GM20000 (cell line): ENCODE data around the gene LY6G5B.
A peak's percentile ranks its signal among the peaks of the same experiment; 100 is the strongest.

Source experiments
- DNase-seq: peaks from one replicate; pipeline ENCODE4 v3.0.0; 2012; ENCODE audit warnings: low spot score
- TF ChIP-seq, protein P1 (sequence below): IDR thresholded peaks from 2 replicates; pipeline ENCODE4 v1.5.1; 2012; ENCODE audit warnings: mild to moderate bottlenecking, control low read depth; ENCODE audit errors: extremely low read depth, missing control alignments

LY6G5B gene

DNA sequence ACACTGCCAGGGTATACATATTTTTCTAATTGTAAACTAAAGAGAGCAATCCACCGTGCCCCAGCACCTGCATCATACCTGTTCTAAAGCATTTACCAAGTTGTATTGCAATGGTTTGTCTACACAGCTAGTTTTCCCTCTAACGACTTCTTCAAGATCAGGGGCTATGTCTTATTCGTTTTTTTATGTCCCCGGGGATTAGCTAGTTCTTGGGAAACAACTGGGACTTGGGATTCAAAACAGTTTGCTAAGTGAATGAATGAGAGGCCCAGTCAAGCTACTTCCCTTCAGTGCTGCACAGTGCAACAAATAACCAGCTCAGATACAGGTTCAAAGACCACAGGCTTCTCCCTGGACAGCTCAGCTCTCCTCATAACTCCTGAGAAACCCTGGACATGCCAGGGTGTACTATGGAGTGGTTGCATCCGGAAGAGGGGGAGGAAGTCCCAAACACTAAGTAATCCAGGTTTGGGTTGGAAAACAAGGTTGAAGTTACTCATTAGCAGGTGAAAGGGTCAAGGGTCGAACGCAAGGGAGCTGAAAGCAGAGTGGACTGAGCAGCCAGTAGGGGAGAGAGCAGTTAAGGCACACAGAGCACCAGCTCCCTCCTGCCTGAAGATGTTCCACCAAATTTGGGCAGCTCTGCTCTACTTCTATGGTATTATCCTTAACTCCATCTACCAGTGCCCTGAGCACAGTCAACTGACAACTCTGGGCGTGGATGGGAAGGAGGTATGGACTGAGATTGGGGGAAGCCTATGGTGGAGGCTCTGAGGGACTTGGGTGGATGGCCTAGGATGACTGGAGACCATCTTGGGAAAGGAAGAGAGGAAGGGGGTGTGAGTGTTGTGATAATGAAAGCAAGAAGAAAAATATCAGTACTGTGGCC lies 14.2 kb upstream of the LY6G5B start, which contains the start of gene APOM:
TSS of gene APOM (plus strand) at position 546 of the 889 bp plus-strand sequence. CDS start at position 619, 73 bp downstream.
- TF ChIP-seq, protein P1, sequence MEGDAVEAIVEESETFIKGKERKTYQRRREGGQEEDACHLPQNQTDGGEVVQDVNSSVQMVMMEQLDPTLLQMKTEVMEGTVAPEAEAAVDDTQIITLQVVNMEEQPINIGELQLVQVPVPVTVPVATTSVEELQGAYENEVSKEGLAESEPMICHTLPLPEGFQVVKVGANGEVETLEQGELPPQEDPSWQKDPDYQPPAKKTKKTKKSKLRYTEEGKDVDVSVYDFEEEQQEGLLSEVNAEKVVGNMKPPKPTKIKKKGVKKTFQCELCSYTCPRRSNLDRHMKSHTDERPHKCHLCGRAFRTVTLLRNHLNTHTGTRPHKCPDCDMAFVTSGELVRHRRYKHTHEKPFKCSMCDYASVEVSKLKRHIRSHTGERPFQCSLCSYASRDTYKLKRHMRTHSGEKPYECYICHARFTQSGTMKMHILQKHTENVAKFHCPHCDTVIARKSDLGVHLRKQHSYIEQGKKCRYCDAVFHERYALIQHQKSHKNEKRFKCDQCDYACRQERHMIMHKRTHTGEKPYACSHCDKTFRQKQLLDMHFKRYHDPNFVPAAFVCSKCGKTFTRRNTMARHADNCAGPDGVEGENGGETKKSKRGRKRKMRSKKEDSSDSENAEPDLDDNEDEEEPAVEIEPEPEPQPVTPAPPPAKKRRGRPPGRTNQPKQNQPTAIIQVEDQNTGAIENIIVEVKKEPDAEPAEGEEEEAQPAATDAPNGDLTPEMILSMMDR, result no peak
- no peak for DNase-seq

DNA sequence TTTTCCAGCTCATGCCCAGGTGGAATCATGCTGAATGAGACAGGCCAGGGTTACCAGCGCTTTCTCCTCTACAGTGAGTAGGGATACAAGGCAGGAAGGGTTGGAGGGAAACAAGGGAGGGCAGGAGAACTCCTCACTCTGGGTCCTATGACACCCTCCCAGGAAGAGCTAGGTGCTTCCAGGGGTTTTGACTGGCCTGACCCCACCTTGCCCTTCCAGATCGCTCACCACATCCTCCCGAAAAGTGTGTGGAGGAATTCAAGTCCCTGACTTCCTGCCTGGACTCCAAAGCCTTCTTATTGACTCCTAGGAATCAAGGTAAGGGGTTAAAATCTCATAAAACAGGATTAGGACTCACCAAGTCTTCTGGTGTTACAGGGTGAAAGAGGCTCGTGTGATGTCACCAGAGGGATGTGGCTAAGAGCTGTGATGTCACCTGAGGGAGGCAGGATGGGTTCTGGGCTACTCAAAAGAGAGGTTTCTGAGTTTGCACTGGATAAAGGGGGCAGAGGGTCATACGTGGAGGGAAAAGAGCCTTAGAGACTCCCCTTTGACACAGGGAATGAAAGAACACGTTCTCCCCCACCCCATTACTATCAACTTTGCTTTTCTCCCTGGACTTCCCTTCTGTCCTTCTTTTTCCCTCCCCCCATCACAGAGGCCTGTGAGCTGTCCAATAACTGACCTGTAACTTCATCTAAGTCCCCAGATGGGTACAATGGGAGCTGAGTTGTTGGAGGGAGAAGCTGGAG lies 12.2 kb upstream of the LY6G5B start:
- DNase-seq, result no peak
- TF ChIP-seq, protein P1, result no peak

DNA sequence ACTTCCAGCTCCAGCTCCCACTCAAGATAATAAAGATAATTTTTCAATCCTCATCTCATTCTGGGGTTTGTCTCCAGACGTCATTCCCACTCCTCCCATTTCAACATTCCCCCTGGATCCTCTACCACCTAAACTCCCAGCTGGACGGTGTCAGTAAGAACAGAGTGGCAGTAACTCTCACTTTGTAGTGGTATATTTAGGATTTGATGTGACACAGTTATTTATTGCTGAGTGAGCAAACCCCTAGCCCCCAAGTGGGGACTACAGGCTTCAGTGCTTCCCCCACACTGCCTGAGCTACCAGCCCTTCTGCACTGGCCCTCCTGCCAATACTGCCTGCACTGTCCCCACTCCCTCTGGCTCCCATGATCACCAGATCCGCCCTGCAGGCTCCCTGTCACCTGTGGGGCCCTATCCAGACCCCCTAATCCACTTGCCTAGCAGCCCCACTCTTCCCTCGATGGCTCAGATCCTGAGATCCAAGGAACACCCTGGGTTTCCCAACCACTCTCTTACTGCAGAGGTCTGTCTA lies 11.6 kb upstream of the LY6G5B start:
- DNase-seq, result no peak
- TF ChIP-seq, protein P1, result no peak

DNA sequence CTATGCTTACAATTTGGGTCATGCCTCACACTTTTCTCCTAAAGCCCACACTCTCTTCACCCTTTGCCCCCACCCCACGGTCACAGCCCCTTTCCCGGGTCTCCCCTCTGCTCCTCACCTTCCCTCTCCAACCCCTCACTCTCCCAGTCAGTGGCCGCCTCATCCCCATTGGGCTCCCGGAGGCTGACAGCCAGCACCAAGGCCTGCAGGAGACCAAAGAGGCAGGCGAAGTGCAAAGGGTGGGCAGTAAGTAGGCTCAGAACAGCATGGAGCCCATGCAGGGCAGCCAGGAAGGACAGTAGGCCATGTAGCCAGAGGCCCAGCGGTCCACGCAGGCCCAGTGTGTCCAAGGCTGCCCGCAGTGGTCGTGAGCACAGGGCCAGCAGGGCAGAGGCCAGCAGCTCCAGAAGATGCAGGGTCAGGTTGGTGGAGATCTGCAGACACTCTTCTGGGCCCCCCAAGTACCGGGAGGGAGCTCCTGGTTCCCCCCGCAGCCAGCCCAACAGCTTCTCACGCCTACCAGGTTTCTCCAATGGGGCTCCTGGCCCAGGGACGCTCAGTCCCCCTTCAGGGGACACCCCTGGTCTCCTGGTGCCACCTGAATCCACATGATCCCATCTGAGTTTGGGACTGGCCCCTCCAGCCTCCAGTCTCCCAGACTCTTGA lies 10.7 kb upstream of the LY6G5B start:
- TF ChIP-seq, protein P1, result no peak
- DNase-seq, result no peak

DNA sequence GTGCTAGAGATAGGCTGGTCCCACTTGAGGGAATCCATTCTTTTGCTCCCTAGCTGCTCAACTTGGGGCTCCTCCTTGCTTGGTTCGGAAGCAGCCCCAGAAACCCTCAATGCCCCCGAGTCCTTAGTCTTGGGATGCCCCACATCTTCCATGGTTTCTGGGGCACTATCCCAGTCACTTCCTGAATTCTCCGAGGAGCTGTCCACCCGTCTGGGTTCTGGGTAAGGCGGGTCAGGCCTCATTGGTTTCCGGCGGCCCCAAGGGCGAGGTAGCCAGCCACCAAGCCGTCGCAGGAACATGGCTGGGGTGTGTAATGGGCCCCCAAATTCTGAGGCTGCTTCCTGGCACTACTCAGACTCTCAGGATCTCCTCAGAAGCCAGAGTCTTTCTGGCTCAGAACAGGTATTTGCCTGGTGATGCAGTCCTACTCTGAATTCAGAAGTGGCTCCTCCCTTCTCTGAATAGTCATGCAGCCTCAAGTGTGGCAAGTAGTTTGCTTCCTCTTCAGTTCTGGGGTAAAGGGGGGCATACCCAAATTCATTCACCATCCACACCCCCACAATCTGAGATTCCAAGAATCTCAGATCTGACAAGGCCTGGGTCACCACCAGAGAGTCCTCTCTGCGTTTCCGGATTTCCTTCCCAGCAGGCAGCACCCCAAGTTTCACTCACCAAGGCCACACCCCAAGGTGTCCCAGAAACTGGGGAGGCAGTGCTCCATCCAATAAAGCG lies 10.0 kb upstream of the LY6G5B start:
- TF ChIP-seq, protein P1, result no peak
- DNase-seq, result peak; percentile 41

DNA sequence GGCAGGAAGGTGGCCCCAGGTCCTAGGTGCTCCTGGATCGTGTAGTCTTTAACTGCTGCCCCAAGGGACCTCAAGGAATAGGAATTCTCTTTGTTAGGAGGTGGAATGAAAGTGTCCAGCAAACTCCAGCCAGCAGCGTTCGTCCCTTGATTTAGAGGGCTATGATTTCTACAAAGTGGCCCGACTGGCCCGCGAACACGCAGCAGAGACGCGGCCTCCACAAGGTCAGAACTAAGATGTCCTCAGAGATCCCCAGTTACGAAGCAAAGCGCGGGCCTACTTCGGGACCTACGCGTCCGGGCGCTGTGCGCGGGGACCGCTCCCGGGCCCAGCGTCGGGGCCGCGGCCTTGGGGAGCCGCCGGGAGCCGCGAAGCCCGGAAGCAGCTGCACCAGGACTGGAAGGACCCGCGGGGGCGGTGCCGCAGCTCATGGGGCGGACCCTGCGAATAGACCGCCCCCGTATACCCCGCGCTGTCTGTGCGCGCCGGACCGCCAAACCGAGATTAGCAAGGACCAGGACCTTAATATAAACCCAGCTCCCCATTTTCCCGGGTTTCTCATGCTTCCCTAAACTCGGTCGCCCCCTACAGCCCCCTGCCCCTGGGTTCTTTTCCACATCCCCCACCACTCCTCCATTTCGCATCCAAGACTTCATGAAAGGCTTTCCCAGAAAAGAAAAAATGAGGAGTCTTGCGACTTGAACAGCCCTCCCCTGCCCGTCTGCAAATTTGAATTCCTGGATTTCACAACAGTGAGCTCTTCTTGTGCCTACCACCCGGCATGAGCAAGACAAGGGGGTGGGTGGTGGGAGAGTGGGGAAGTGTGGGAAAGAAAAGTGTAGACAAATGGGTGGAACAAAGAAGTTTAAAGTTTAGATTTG lies 9.2 kb upstream of the LY6G5B start, which contains the start of gene C6orf47:
TSS of gene C6orf47 (minus strand) at position 398 of the 881 bp plus-strand sequence. CDS start 831 bp downstream, outside the sequence.
- TF ChIP-seq, protein P1, result no peak
- DNase-seq, result peak; percentile 88
